Lower leg skin (tissue), 4 donors: ENCODE data around the gene TTC23. TPM values are rescaled to one million over a fixed set of nuclear protein-coding genes. Genes with fewer than 3 reads are reported as not detected.
A peak's percentile ranks its signal among the peaks of the same experiment; 100 is the strongest.

Experiments
- DNase-seq, 2 donors: peaks; one replicate each; pipeline ENCODE4 v3.0.0-alpha.2; 2019; ENCODE audit warnings: low spot score in 2 of 2
- H3K4me3 ChIP-seq: fragments of 200-600 bp; sonication (generic); 2 replicates; pipeline ENCODE4 v1.5.1; 2017; ENCODE audit warnings: mild to moderate bottlenecking, low read depth; ENCODE audit not compliant: poor library complexity, severe bottlenecking
- CTCF ChIP-seq, 3 donors: fragments of 450-650 bp; IDR thresholded peaks; one replicate each; pipeline ENCODE4 v1.5.1; 2016; ENCODE audit warnings: antibody characterized with exemption in 3 of 3, mild to moderate bottlenecking in 3 of 3, moderate library complexity in 2 of 3
- POLR2A ChIP-seq, 2 donors: fragments of 450-650 bp; IDR thresholded peaks; one replicate each; pipeline ENCODE4 v1.6.1; 2016 to 2017; ENCODE audit warnings: antibody characterized with exemption in 2 of 2, mild to moderate bottlenecking in 1 of 2, moderate library complexity in 1 of 2
- WGBS, 2 donors: methylation state at CpG; one replicate each; pipeline ENCODE4 v1.1.5; 2018; 5-methylcytosine and 5-hydroxymethylcytosine counted together
- intact Hi-C: fragments of 100-400 bp; cut with DNase I; formaldehyde crosslinking; loops from one replicate; pipeline ENCODE4 v1.15.0; 2023; ENCODE audit warnings: low total_unique reads
- total RNA-seq, 4 donors: library from RNA; depleted of rRNA; stranded (reverse); fragments of >200 nt; gene quantifications; one replicate each; pipeline ENCODE4 v1.1.0, GENCODE V29; 2016

The TTC23 gene
- total RNA-seq, 4 donors from 2014 or later: 16.3 to 23.7 (median 20.0) TPM

GRCh38 chr15:99132634-99133287 lies 116.6 kb downstream of the TTC23 start:
- H3K4me3 ChIP-seq: no peak overlapping the region
- DNase-seq: peak in 1 of 2 donors; percentile 71
- 90% methylated on average over 18 of the region's 18 CpGs for WGBS, 2 donors
- intact Hi-C loops: no loop called here
- TF ChIP-seq POLR2A (IDR thresholded peaks at IDR 0.05) (no peak), CTCF (IDR thresholded peaks at IDR 0.05) (no peak)

DNA sequence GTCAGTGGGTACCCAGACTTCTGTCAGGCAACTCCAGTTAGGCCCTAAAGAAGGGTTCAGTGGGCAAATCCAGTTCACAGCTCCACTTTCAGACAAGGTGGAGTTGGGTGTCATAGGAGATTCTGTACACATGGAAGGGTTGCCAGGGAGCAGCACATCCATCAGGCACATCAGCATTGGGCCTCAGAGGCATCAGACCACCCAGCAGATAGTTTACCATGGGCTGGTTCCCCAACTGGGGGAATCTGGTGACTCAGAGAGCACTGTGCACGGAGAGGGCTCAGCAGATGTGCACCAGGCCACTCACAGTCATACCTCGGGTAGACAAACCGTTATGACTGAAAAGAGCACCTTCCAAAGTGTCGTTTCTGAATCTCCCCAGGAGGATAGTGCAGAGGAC lies 117.3 kb downstream of the TTC23 start:
- peak in 1 of 2 donors; percentile 72 for DNase-seq
- no peak overlapping the region for H3K4me3 ChIP-seq
- intact Hi-C loops: no loop called here
- TF ChIP-seq POLR2A (IDR thresholded peaks at IDR 0.05): no peak
- no peak for TF ChIP-seq CTCF (IDR thresholded peaks at IDR 0.05)
- WGBS, 2 donors: 85 to 94% methylated on average over 4 of the region's 4 CpGs

- intact Hi-C loops: no loop called here
- WGBS, 2 donors: 94 to 95% methylated on average over 15 to 25 of the region's 25 CpGs
- H3K4me3 ChIP-seq: no peak overlapping the region
- peak in 1 of 2 donors; percentile 83 for DNase-seq
- TF ChIP-seq POLR2A (IDR thresholded peaks at IDR 0.05) (no peak), CTCF (IDR thresholded peaks at IDR 0.05) (no peak)
These were observed 117.8 kb downstream of the TTC23 start for GRCh38 chr15:99131441-99132023.

GRCh38 chr15:99130765-99131440 lies 118.5 kb downstream of the TTC23 start:
- 94 to 95% methylated on average over 30 of the region's 30 CpGs for WGBS, 2 donors
- DNase-seq: peak in 1 of 2 donors; percentile 80
- TF ChIP-seq CTCF (IDR thresholded peaks at IDR 0.05) (no peak), POLR2A (IDR thresholded peaks at IDR 0.05) (no peak)
- intact Hi-C loops: no loop called here
- H3K4me3 ChIP-seq: no peak overlapping the region

DNA sequence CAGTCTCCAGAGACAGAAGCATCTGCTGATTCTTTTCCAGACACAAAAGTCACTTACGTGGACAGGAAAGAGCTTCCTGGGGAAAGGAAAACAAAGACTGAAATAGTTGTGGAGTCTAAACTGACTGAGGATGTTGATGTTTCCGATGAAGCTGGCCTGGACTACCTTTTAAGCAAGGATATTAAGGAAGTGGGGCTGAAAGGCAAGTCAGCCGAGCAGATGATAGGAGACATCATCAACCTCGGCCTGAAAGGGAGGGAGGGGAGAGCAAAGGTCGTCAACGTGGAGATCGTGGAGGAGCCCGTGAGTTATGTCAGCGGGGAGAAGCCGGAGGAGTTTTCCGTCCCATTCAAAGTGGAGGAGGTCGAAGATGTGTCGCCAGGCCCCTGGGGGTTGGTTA lies 119.1 kb downstream of the TTC23 start:
- TF ChIP-seq CTCF (IDR thresholded peaks at IDR 0.05) (no peak), POLR2A (IDR thresholded peaks at IDR 0.05) (no peak)
- 82 to 83% methylated on average over 13 of the region's 13 CpGs for WGBS, 2 donors
- H3K4me3 ChIP-seq: no peak overlapping the region
- DNase-seq: peak in 1 of 2 donors; percentile 52
- intact Hi-C loops: no loop called here
